COLO829 (cell line): ENCODE data around the gene ATL3.
"Not testable (repeated sequence)": the region's sequence is repeated elsewhere in the genome, so short reads cannot be mapped to it uniquely, and the experiment has no call there.

Experiments used
- DNase-seq: peaks from one replicate; pipeline ENCODE4 v3.0.0; 2012; ENCODE audit warnings: low spot score

Gene ATL3

GRCh38 chr11:63671322-63672155, at the start of gene ATL3:
Gene ATL3, minus strand, starts transcription at chr11:63671376. Its CDS starts 41 bp downstream, at chr11:63671335.
- peak; percentile 96 for DNase-seq

- DNase-seq, result no peak
These were observed 49.4 kb upstream of the ATL3 start for GRCh38 chr11:63720611-63721010.

- no peak for DNase-seq
These were observed 48.8 kb upstream of the ATL3 start for GRCh38 chr11:63719987-63720386.

- no peak for DNase-seq
These were observed 47.8 kb upstream of the ATL3 start for GRCh38 chr11:63719001-63719400.

- no peak for DNase-seq
These were observed 44.9 kb upstream of the ATL3 start for GRCh38 chr11:63716046-63716445.

GRCh38 chr11:63713766-63714165, 42.6 kb upstream of the ATL3 start:
- no peak for DNase-seq

- DNase-seq, result no peak
These were observed 40.7 kb upstream of the ATL3 start for GRCh38 chr11:63711838-63712237.

- DNase-seq, result no peak
These were observed 39.5 kb upstream of the ATL3 start for GRCh38 chr11:63710476-63711217.

GRCh38 chr11:63709336-63709884, 38.2 kb upstream of the ATL3 start:
- peak; percentile 50 for DNase-seq

GRCh38 chr11:63708764-63709163, 37.6 kb upstream of the ATL3 start:
- DNase-seq, result no peak

- DNase-seq, result no peak
These were observed 34.4 kb upstream of the ATL3 start for GRCh38 chr11:63705526-63705925.

GRCh38 chr11:63699896-63700295, 28.7 kb upstream of the ATL3 start:
- no peak for DNase-seq

GRCh38 chr11:63698976-63699733, 28.0 kb upstream of the ATL3 start:
- no peak for DNase-seq

- DNase-seq, result no peak
These were observed 23.4 kb upstream of the ATL3 start for GRCh38 chr11:63694596-63694995.

- no peak for DNase-seq
These were observed 16.7 kb upstream of the ATL3 start for GRCh38 chr11:63687845-63688244.

GRCh38 chr11:63686926-63687325, 15.8 kb upstream of the ATL3 start:
- no peak for DNase-seq

GRCh38 chr11:63685158-63685721, 14.1 kb upstream of the ATL3 start:
- not testable (repeated sequence) for DNase-seq

GRCh38 chr11:63683133-63683991, 12.2 kb upstream of the ATL3 start:
- no peak for DNase-seq

GRCh38 chr11:63682066-63683021, 11.2 kb upstream of the ATL3 start:
- DNase-seq, result no peak
